ENCODE measurements around the gene HAPLN1. TPM values are rescaled to one million over a fixed set of nuclear protein-coding genes. Genes with fewer than 3 reads are reported as not detected.

Gene HAPLN1
- total and polyA plus RNA-seq, 8 donors = 0.02 TPM; not detected in 7

GRCh38 chr5:83654427-83654994 is 66.1 kb downstream of the HAPLN1 start:
- Histone ChIP-seq H3K4me1 (no peaks in the 10 kb centered on the region), H3K27me3 (peaks cover 0 to 5% (median 0%) of the 10 kb centered on the region in 4 donors), H3K36me3 (no peaks in the 10 kb centered on the region), H3K27ac (no peak overlapping the region), H3K4me3 (no peak overlapping the region), H3K9me3 (no peaks in the 10 kb centered on the region)
- ATAC-seq (no peak), DNase-seq (no peak), FAIRE-seq (no peak)
- intact Hi-C loops (cut with DNase I) = no loop called here
- 52 to 63% methylated on average over 1 of the region's 1 CpG for WGBS, 2 donors
- no peak for TF ChIP-seq CTCF (IDR thresholded peaks at IDR 0.05)

GRCh38 chr5:83653669-83654068 is 67.0 kb downstream of the HAPLN1 start:
- no peak for TF ChIP-seq CTCF (IDR thresholded peaks at IDR 0.05)
- ATAC-seq = no peak
- H3K36me3 ChIP-seq = no peaks in the 10 kb centered on the region
- no peak overlapping the region for H3K27ac ChIP-seq
- no peaks in the 10 kb centered on the region for H3K9me3 ChIP-seq
- no peak for DNase-seq
- 30 to 38% methylated on average over 2 of the region's 2 CpGs for WGBS, 2 donors
- H3K27me3 ChIP-seq = peaks cover 0 to 5% (median 0%) of the 10 kb centered on the region in 4 donors
- FAIRE-seq = no peak
- intact Hi-C loops (cut with DNase I) = no loop called here
- no peak overlapping the region for H3K4me3 ChIP-seq
- no peaks in the 10 kb centered on the region for H3K4me1 ChIP-seq

GRCh38 chr5:83645936-83646335 is 74.7 kb downstream of the HAPLN1 start:
- intact Hi-C loops (cut with DNase I) = no loop called here
- TF ChIP-seq CTCF (IDR thresholded peaks at IDR 0.05) = no peak
- no peak for DNase-seq
- H3K27ac ChIP-seq = no peak overlapping the region
- no peaks in the 10 kb centered on the region for H3K9me3 ChIP-seq
- 33 to 43% methylated on average over 1 of the region's 1 CpG for WGBS, 2 donors
- no peaks in the 10 kb centered on the region for H3K4me1 ChIP-seq
- FAIRE-seq = no peak
- H3K36me3 ChIP-seq = no peaks in the 10 kb centered on the region
- no peak for ATAC-seq
- no peaks in the 10 kb centered on the region for H3K27me3 ChIP-seq
- H3K4me3 ChIP-seq = no peak overlapping the region

GRCh38 chr5:83644301-83644700 is 76.4 kb downstream of the HAPLN1 start:
- no peaks in the 10 kb centered on the region for H3K9me3 ChIP-seq
- TF ChIP-seq CTCF (IDR thresholded peaks at IDR 0.05) = no peak
- no peaks in the 10 kb centered on the region for H3K27me3 ChIP-seq
- intact Hi-C loops (cut with DNase I) = no loop called here
- WGBS, 2 donors = 80 to 87% methylated on average over 14 of the region's 14 CpGs
- no peak overlapping the region for H3K27ac ChIP-seq
- no peaks in the 10 kb centered on the region for H3K4me1 ChIP-seq
- no peak for FAIRE-seq
- DNase-seq = no peak
- H3K36me3 ChIP-seq = no peaks in the 10 kb centered on the region
- ATAC-seq = no peak
- H3K4me3 ChIP-seq = no peak overlapping the region

- Histone ChIP-seq H3K9me3 (no peaks in the 10 kb centered on the region), H3K36me3 (no peaks in the 10 kb centered on the region), H3K4me1 (no peaks in the 10 kb centered on the region), H3K4me3 (no peak overlapping the region), H3K27ac (no peak overlapping the region), H3K27me3 (no peaks in the 10 kb centered on the region)
- intact Hi-C loops (cut with DNase I) = no loop called here
- FAIRE-seq (no peak), ATAC-seq (no peak), DNase-seq (no peak)
- WGBS, 2 donors = 72 to 81% methylated on average over 3 of the region's 3 CpGs
- no peak for TF ChIP-seq CTCF (IDR thresholded peaks at IDR 0.05)
Measured at GRCh38 chr5:83641946-83642345, 78.7 kb downstream of the HAPLN1 start.

All from pancreas (tissue), 10 donors.